GM18868 (cell line): Measurements from ENCODE around the gene MGARP.

Experiments
- ATAC-seq: cut with Tn5 transposase; IDR thresholded peaks from one replicate; pipeline ENCODE4 v1.9.1; 2021; ENCODE audit warnings: mild to moderate bottlenecking, moderate library complexity; ENCODE audit not compliant: unreplicated experiment

Gene MGARP

DNA sequence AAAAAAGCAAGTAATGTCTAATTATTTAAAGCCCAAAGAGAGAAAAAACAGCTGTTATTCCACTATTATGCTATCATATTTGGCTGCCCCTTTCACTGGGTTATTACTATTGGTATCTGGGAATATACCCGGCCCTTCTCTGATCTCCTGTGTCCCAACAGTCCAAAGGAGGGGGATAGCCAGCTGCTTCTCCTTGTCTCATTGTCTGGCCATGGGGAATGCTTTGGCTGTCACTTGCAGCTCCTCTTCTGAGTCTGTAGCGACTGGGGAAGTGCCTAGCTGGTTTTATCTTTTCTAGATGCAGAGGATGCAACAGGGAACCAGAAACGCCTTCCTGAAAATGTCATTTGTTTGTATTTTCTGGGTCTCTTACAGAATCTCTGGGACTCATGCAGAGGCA lies 33.9 kb downstream of the MGARP start:
- no peak for ATAC-seq

DNA sequence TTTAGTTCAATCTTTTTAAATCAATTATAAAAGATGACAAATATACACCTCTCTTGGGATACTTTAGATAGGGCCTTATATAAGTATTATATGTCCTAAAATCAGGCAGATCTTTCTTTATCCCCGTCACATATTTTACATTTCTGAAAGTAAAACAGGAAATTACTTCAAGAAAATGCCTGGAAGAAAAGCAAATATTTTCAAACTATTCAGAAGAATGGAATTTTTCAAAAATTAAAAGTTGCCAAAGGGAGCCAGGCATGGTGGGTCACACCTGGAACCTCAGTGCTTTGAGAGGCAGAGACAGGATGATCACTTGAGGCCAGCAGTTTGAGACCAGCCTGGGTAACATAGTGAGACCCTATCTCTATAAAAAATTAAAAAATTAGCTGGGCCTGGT lies 34.4 kb downstream of the MGARP start:
- ATAC-seq, result no peak

DNA sequence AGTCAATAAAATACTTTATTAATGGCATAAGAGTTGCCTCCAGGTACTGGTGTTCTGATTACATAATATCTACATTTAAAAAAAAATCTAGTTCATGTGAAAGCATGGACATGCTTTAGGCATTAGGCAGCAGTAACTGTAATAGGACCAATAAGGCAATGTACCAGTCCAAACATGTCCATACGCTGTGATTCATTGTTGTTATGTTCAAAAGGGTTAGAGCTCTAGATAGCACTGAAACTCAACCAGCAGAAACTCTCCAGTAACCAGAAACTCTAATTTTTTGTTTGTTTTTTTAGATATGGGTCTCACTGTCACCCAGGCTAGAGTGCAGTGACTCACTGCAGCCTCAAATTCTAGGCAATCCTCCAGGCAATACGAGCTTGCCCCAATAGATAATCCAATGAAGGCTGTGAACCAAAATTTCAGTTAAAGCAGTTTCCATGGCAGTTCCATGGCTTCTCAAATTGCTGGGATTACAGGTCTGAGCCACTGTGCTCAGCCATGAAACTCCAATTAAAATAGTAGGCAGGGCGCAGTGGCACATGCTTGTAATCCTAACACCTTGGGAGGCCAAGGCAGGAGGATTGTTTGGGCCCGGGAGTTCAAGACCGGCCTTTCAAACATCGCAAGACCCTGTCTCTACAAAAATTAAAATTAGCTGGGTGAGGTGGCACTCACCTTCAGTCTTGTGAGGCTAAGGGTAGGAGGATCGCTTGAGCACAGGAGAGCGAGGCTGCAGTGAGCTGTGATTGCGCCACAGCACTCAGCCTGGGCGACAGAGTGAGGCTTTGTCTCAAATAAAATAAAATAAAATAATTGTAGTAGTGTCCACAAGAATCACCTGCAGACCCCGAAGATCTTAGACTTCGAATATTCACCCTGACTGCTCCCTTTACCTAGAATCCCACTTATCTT lies 36.3 kb downstream of the MGARP start:
- peak; percentile 75 for ATAC-seq

DNA sequence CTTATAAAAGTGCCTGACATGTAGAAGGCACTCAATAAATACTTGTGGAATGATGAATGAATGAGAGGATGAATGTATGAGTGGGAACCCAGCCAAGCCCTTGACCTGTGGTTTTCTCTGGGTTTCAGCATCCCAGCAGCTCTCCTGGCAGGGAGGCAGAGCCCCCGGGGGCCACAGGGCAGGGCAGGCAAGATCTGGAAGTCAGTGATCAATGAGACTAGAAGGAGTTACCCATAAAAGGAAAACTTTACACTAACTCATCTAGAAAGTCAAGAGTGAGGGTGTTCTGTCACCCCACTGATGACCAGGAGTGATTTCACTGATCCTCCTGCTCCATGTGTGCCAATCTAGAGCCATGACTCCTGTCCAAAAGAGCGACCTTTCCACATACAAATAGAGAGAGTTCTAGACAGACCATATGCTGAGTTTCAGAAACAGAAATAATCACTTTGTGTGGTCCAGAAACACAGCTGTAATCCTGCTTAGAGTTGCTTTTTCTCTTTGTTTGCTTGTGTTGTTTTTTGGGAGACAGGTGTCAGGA lies 37.4 kb downstream of the MGARP start:
- no peak for ATAC-seq

DNA sequence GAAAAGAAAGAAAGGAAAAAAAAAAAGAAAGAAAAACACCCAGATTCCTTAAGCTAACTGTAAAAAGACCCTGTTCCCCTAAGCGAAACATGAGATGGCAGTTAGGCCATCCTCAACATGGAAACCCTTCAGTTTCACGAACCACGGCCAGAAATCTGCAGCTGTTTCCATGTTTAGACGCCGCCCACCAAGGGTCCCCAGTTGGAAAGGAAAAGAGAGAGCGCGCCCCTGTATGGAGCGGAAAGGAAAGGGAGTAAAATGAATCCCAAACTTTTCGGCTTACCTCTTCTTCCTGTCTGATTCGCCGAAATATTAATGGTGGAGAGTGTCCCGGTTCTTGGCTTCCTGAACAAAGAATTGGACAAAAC lies 38.3 kb downstream of the MGARP start:
- ATAC-seq, result no peak

DNA sequence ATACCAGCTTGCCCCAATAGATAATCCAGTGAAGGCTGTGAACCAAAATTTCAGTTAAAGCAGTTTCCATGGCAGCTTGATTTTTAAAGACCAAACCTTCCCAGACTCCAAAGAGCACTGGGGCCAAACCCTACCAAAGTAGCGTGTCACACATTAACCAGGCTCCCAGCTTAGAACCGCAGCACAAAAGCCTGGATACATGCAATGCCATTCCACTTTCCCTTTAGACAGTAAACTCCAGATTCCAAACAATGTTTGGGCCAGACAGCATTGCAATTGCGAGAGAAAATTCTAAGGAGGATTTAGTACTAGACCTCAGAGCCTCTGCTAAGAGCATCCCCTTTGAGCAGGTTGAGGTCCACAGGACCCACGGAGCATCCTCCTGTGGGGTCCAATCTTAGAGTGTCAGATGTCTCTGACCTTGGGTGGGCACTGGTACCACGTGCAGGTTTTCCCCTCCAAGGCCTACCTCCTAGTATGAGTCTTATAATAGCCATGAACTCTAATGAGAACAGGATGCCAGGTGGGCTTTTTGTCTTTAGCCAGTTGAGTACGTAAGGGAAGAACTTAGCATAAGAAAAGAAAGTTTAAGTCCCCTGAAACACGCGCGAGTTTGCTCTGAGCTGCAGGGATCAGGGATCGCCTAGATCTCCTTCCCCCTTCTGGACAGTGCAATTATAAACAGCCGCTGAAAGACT lies 38.8 kb downstream of the MGARP start:
- ATAC-seq, result no peak

DNA sequence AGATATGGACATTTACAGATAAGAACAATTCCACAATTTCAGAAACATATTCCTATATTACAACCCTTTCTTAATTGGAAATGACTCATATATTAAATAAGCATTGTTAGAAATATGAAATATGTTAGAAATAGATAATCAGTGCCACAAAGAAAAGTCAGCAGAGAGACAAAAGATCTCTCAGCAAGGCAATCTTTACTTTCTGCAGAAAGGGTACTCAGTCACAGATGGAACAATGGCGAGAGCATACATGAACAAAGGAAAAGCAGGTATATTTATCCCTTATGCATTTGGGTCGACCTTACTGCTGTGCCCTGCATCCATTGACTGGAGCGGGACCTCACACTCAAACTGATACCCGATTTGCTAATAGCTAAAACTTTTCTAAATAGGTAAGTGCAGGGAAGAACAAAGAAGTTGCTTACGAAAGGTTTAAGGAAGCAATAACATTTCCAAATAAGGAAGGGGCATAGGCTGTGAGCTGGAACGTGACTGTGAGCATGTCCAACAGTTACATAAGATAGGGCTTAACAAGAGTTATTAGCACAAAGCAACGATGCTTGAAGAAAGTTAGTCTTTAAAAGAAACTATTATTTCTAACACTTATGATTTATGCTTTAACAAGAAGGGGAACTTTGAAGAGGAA lies 40.8 kb downstream of the MGARP start:
- no peak for ATAC-seq

DNA sequence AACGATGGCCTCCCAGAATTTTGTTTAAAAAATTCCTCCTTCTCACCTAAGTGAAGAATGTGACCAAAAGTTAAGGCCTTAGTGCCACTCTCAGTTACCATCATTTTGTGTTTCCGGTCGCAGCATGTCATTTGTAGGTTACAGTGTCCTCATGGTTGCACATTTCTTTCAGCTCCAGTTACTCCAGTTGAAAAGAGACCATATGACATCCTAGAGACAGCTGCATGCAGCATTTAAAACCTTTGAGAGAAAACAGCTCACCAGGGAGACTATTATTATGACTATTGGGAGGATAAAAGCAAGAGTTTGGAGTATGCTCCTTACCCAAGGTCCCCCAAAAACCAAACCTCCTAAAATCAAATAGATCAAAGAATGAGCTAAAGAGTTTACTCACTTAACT lies 45.8 kb downstream of the MGARP start:
- no peak for ATAC-seq

DNA sequence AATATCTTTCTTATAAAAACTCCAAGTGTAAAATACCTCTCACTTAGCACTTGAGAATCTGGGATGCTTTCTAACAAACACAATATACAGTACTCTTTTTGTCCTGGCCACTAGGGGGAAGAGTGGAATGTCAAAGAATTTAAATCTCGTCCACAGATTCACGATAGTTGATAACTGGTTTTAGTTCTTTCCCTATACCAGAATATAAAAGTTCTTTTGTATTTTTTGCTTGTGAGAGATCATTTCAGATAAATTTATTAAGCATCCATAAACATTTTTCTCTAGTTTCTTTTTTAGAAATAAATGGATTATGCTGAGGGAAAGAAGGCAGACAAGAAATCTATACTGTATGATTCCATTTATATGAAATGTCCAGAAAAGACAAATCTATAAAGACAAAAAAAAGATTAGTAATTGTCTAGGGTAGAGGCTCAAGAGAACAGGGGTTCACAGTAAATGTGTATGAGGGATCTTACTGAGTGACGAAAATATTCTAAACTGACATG lies 50.4 kb downstream of the MGARP start:
- peak; percentile 65 for ATAC-seq

DNA sequence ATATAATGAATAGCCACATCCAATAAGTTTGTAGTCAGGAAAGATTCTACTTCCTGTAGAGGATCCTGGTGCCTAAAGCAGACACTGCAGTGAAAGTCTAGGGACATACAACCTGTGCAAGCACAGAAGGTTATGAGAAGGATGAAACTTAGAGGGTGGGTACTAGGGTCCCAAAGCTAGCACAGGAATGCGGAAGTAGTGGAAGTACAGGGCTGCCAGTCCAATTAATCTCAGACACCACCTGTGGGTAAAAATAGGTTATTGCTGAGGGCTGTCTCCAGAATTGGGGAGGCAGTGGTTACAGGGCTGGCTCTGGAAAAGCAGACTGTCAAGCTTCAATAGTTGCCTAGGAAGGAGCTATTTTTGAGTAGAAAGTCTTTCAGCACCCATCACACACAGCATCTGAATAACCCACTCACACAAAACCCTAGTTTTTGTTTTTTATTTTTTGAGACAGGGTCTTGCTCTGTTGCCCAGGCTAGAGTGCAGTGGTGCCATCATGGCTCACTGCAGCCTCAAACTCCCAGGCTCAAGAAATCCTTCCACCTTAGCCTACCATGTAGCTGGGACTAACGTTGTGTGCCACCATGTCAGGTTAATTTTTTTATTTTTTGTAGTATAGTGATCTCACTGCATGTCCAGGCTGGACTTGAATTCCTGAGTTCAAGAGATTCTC lies 52.2 kb downstream of the MGARP start:
- peak; percentile 57 for ATAC-seq

DNA sequence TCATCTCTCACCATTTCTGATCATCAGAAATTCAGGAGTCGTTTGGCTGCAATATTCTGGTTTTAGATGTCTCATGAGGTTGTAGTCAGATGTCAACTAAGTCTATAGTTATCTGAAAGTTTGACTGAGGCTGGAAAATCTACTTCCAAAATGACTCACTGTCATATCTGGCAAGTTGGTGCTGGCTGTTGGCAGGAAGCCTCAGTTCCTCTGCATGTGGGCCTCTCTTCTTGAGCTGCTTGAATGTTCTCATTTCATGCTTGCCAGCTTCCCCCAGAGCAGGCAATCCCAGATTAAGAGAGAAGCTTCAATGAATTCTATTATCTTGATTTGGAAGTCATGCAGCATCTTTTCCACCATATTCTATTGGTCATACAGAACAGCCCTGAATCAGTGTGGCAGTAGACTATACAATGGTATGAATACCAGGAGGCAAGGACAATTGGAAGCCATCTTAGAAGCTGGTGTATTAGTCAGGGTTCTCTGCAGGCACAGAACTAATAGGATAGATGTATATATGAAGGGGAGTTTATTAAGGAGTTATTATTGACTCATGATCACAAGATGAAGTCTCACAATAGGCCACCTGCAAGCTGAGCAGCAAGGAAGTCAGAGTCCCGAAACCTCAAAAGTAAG lies 56.2 kb downstream of the MGARP start:
- ATAC-seq, result peak; percentile 58

DNA sequence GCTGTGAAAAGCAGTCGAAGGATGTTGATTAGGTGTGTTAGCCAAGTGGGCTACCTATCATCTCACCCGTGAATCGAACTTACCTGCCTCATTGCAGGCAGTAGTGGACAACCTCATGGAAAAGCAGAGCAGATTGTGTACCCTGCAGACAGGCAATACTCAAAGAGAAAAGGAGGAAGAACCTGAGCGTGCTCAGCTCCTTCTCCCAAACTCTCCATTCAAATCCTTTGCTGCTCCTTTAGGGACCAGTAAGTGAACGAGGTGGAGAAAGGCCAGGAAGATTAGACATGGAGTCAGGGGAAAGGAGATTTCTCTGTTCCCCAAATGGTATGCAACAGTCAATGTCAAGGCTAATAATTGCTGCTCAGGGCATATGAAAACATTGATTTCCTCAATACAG lies 57.8 kb downstream of the MGARP start:
- ATAC-seq, result no peak

DNA sequence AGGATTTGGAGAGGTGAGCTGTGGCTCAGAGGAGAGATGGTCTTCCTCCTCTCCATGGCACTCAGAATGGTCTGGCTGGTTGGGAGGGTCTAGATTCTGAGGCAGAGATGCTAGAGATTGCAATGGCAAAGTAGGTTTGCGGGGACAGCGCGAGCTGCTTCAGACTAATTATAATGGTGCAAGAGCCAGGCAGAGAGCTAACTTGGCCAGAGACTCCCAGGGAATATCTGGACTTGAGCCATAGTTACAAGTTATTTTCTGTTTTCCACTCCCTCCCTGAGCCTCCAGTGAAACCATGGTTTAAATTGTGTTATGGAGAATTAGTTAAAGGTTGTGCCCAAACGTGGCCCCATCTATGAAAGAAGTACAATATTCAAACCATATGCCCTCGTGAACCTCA lies 58.3 kb downstream of the MGARP start:
- no peak for ATAC-seq

DNA sequence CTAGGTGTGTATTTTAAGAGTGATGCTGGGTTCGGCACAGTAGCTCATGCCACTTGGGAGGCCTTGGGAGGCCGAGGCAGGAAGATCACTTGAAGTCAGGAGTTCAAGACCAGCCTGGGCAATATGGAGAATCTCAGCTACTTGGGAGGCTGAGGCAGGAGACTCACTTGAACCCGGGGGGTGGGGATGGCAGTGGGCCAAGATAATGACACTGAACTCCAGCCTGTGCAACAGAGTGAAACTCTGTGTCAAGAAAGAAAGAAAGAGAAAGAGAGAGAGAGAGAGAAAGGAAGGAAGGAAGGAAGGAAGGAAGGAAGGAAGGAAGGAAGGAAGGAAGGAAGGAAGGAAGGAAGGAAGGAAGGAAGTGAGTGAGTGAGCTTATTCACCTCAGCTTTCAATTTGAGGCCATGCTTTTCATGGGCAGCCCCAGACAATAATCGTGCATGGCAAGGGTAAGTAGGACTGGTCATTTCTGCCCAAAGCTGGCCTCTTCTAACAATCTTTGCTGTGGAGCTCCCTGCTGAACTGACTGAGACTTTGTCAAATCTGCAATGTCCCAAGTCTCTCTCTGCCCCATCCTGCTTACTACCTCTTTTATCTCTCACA lies 60.5 kb downstream of the MGARP start:
- ATAC-seq, result no peak
